Head of caudate nucleus (tissue), 42 donors: ENCODE measurements around the gene MYO1B.
A peak's percentile ranks its signal among the peaks of the same experiment; 100 is the strongest.

Experiments used
- DNase-seq, 42 donors: peaks; one replicate each; pipeline versions ENCODE4 v3.0.0 to v3.0.0-alpha.2; 2020 to 2021; ENCODE audit warnings: mixed read lengths in 7 of 42
- intact Hi-C: fragments of 100-400 bp; cut with DNase I; formaldehyde crosslinking; loops from one replicate; pipeline ENCODE4 v1.15.0; 2022

MYO1B gene

DNA sequence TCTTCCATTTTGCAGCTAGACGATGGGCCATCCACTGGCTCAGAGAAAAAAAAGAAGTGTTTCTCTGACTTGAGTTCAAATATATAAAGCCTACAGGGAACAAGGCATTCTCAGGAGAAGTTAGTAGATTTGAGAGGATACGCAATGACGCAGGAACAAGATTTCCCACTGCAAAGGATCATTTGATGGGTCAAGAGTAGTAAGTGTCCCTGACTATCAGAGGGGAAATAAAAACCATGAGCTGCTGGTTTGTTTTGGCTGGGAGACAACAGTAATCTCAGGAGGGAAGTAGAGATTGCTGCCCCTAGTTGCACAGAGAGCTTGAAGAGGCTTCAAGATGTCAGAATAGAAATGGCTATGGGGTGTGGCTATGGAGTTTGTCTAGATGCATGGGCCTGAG lies 22.3 kb upstream of the MYO1B start:
- no peak for DNase-seq
- intact Hi-C loops: loop anchor here (10.0 kb wide), 1 partner anchor 282 kb away; no protein-coding TSS in a partner anchor

DNA sequence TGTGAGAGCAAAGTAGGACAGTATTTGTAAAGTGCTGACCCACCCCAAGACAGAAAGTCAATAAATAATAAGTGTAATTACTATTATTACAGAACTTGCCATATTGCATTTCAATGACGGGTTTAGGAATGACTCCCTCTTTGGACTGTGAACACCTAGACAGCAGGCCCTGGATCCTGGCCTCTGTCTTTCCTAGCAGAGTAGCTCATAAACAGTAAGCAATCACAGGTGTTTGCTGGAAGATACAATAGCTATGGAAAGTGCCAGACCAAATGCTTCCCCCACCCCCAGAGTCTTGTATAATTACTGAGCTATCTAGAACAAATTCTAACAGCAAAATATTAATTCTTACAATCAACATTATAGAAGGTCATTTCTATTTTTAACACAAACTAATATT lies 20.1 kb upstream of the MYO1B start:
- DNase-seq: no peak
- intact Hi-C loops: loop anchor here (10.0 kb wide), 1 partner anchor 280 kb away; no protein-coding TSS in a partner anchor

DNA sequence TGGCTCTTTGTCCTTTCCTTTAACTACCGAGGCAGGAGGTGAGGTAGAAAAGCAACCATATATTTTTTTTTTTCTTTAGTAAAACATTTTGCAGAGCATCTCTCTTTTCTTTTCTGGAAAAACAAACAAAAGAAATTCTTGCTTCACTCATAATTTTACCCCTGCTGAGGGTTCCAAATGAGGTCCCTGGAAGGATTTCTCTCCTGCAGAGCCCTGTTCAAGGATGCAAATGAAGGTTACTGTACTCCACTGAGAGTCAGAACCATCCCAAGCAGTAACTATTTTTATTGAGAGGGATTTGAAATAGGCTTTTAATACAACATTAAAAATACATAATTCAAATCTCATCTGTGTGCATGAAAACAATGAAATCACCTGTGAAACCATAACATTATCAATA lies 19.5 kb upstream of the MYO1B start:
- intact Hi-C loops: loop anchor here (10.0 kb wide), 1 partner anchor 279 kb away; no protein-coding TSS in a partner anchor
- DNase-seq: no peak

DNA sequence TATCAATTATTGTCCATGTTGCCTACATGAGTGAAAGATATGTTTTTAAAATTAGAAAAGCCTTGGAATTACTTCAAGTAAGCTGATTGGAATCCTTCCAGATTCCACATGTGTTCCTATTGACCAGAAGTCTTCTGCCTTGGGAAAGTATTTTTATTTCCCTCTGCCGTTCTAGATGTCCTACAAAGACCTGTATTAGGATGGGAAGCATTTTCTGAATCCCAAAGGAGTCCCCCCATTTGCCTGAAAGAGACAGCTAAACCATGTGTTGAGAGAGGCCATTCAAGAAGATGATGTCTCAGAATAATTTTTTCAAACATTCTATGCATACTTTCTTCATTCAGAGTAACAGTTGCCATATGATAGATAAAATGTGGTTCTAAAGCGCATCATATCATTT lies 19.0 kb upstream of the MYO1B start:
- DNase-seq: no peak
- intact Hi-C loops: loop anchor here (10.0 kb wide), 1 partner anchor 279 kb away; no protein-coding TSS in a partner anchor

DNA sequence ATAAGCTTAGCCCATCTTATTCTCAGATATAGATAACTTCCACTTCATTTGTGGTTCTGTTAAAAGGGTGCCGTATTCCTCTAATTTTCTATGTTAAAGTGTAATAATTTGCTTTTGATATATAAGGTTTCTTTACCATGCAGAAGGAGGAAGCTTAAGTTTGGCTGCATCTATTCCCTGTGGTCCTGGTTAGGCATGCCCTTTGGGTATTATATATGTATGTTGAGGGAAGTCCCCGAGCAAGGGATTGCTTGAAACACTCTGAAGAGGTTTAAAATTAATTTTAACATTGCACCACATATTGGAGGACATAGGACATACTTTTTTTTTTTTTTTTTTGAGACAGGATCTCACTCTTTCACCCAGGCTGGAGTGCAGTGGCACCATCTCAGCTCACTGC lies 16.9 kb upstream of the MYO1B start:
- no peak for DNase-seq
- intact Hi-C loops: loop anchor here (10.0 kb wide), 1 partner anchor 276 kb away; no protein-coding TSS in a partner anchor

DNA sequence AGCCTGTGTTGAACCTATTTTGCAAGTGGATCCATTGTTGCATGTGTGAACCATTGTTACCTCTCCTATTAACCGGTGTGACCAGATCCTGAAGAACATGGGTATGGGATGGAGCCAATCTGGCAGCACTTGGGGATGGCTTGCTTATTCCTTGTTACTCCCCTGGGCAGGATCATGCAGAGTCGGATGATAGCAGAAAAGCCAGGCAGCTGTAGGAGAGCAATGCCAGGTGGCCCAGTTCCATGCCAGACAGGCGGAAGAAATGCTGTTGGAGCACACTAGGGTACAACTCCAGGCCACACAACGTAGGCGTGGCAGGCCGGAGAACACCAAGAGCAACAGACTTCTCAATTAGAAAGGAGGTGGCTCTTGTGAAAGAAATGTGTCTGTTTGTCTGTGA lies 16.3 kb upstream of the MYO1B start:
- DNase-seq: peak in 2 of 42 donors; percentile 17 to 45
- intact Hi-C loops: loop anchor here (10.0 kb wide), 1 partner anchor 276 kb away; no protein-coding TSS in a partner anchor

DNA sequence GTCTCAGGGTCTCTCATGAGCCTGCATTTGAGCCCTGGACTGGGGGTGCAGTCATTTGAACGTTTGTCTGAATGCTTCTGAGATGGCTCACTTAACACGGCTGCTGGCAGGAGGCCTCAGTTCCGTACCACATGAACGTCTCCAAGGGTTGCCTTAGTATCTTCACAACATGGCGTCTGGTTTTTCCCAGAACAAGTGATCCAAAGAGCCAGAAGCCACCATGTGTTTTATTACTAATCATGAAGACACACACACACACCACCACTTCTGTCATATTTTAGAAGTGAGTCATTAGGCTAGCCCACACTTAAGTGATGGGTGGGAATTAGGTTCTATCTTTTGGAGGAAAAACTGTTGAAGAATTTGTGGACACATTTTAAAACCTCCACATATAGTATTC lies 15.0 kb upstream of the MYO1B start:
- intact Hi-C loops: no loop called here
- peak in 7 of 42 donors; percentile 8 to 45 (median 17) for DNase-seq

DNA sequence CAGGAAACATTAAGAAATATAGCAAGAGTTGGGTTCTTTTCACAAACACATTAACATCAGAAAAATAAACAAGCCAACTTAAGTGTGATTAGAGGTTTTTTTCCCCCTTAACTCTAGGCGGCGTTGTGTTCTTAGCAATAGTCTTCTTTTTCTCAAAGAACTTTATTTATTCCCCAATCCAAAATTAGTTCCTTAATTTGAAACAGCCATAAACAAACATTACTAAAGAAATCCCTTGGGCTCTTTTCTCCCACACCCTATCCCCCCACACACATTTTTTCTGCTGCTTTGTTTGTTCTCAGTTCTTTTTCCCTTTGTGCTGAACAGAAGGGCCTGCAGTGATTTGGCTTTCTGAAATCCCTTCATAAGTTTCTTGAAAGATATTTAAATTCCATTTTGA lies 13.2 kb upstream of the MYO1B start:
- intact Hi-C loops: no loop called here
- DNase-seq: no peak

DNA sequence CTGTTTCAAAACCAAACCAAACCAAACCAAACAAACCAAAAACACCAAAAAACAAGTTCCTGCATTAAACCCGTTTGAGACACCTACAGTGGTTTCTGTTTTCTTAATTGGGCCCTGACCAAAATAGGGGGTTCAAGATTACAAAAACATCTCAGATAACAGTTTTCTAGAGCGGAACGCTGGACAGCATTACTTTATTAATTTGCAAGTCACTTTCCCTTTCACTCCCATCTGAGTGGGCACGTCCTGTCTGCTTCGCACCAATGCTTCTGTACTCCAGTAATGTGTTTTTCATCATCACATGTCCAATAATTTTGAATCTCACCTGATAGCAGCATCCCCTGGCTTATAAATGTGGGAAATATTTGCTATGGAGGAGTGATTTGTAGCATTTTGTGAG lies 11.7 kb upstream of the MYO1B start:
- intact Hi-C loops: no loop called here
- DNase-seq: no peak

DNA sequence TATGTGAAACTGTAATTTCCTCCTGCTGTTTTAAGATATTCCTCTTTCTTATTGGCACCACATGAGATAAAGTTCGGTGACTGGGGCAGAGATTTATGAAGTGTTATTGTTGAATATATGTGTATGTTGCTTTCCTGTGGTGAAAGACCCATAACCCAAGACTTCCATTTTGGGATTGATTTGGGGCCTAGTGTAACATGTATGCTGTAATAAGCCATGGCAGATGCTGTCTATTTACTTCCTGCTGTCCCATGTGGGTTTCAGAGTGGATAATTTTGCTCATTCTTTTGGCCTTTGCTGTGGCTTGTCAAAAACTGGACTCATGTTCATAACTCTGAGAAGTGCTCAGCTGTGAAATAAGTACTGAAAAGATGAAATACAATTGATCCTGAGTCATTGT lies 10.8 kb upstream of the MYO1B start:
- no peak for DNase-seq
- intact Hi-C loops: no loop called here

DNA sequence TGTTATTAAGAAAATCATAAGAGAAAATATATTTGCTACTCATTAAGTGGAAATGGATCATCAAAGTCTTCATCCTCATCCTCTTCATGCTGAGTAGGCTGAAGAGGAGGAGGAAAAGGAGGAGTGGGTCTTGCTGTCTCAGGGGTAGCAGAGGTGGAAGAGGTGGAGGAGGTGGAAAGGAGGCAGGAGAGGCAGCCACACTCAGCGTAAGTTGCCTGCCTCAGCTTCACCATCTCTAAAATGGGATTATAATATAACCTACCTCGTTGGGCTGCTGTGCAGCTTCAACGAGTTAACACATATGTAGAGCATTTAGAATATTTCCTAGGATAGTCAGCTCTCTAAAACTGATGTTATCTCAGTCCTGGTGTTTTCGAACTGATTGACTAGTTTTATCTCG lies 4.3 kb upstream of the MYO1B start:
- intact Hi-C loops: no loop called here

DNA sequence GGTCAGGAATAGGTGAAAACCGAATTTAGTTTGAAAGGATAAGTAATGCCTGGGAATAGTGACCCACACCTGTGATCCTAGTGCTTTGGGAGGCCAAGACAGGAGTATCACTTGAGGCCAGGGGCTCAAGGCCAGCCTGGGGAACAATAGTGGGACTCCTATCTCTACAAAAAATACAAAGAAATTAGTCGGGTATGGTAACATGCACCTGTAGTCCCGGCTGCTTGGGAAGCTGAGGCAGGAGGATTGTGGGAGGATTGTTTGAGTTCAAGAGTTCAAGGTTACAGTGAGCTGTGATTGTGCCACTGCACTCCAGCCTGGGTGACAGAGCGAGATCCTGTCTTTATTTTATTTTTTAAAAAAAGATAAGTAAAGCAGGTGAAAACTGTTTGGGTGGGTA lies 3.8 kb upstream of the MYO1B start:
- intact Hi-C loops: no loop called here

More for the DNA sequence above, 4.3 kb upstream of the MYO1B start:
- no peak for DNase-seq

DNA sequence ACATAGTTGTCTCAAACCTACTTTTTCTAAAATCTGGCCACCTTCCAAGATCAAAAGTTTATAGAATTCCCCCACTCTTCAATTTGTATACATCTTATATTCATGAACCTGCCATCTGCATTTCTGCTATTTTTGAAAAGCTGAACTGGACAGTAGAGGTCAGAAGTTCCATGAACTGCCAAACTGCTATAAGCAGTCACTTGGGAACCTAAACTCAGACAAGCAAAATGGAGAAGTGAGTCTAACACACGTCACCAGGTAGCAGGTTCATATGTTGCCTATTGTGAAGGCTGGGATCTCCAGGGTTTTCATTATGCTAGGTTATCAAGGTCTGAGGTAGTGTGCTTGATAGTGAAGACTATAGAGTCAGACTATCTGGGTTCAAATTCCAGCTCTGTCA lies 2.0 kb upstream of the MYO1B start:
- intact Hi-C loops: no loop called here
- no peak for DNase-seq

More for the DNA sequence above, 3.8 kb upstream of the MYO1B start:
- no peak for DNase-seq

DNA sequence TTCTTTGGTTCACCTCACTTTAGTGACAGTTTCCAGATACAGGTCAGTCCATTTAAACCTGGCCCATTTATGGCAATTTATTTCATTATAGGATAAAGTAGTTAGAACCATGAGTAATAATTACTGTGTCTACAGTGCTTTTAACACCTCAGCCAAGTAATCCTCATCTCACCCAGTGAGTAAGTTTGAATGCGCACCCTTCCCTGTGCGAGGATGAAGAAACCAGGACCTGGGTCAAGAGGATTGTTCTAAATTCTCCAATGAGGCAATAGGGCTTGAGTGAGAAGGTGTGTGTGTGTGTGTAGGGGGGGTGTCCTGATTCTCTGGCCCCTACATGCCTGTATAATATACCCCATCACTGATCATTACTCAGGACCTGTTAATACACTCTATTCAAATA lies 854 bp upstream of the MYO1B start:
- DNase-seq: no peak
- intact Hi-C loops: no loop called here

DNA sequence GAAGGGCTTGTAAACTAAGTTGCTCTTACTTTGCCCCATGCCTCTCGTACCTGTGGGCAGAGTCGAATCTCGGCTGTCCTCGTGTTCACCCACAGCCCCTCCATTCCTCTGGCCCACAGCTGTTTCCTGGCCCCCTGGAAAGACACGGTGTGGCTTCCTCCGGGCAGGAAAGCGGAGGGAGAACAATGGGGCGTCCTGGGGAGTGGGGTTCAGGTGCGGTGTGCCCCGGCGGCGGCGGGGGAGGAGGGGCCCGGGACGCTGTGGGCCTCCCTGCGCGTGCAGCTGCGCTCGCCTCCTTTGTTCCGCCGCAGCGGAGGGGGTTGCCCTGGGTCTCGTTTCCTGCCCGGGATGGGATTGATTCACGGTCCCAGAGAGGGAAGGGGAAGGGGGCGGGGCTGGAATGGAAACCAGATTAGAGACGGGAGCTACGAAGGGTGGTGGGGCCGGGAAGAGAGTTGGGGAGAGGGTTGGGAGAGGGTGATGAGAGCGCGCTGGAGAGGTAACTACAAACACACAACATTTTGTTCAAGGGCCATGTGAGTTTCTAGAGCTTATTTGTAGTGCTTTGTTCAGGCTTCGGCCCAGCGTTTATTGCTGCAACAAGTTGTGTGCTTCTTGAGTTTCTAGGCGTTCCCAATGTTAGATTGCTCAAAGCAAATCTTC lies 796 bp downstream of the MYO1B start:
- intact Hi-C loops: no loop called here
- peak in 2 of 42 donors; percentile 10 to 21 for DNase-seq

DNA sequence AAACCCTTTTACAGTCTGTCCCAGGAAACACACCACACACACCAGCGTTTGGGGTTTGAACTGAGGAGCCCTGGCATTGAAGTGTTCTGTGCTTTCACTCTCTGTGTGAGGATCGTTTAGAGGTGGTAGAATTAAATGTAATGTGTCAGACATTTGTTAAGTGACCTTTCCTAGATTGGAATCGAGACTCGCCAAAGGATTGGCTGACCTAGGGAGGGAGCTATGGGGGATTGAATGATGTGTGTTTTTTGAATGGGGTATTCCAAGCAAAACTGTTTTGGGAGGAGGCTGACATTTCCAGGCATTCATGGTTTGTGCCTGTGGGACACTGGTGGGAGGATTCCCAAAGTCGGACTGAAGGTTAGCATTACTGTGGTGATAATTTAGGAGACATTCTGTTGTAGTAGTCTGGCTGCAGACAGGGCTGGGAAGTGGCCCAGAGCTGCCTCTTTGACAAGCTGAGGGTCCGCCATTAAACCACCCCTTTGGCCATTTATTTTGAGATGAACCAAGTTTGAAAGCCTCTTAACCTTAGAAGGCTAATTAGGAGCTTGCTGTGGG lies 1.7 kb downstream of the MYO1B start:
- DNase-seq: no peak
- intact Hi-C loops: no loop called here

DNA sequence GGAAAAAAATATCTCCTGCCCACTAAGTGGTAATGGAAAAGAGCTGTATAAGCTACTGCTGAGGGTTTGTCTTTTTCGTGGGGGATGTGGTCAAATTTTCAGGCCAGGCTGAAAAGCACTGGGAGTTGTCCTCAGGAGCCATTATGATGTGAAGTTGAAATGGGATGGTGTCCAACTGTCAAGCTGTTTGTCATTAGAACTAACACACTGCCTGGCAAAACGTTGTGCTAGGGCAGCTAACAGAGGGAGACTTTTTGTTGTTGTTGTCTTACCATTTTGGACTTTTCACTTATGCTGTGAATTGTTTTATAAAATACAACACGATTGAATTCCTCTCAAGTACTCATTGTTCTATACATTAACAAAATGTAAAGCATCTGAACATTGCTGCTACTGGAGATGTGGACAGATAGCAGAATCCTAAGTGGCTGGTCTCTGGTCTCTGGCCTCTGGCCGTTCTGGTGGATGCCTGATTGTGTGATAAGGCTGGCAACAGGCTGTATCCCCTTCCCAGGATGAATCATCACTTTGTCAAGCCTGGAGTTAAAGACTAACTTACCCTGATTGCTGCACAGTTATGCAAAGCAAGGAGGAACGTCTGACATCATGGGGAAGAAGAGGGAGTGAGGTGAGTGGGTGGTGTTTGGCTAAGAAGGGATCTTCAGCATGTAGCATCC lies 2.3 kb downstream of the MYO1B start:
- DNase-seq: peak in 9 of 42 donors; percentile 15 to 70 (median 27)
- intact Hi-C loops: no loop called here

DNA sequence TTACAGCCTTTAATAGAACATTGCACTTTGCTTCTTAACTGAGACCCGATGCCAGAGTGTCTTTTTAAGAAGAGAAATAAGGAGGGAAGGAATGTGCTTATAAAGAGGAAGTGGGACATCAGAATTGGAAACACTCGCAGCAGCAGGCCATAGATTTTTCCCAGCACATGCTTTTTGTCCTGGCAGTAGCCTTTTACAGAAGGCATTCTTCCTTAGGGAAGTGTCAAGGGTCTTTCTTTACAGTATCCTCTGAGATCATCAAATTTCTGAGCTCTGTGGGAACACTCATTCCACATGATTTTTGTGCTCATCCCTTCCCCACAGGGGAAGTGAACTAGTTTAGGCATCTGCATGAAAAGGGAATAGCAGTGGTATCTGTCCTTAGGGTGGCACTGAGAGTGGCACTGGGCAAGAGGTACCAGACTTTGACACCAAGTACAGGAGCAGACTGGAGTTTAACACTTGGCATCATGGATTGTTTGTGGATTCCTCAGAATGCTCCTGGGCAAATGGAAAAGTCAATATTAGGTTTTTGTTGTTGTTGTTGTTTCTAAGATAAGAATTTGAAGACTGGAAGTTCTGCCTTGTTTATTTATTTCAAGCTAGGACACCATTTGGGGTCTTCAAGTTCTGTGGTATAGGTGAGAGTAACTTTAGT lies 4.1 kb downstream of the MYO1B start:
- DNase-seq: no peak
- intact Hi-C loops: no loop called here

DNA sequence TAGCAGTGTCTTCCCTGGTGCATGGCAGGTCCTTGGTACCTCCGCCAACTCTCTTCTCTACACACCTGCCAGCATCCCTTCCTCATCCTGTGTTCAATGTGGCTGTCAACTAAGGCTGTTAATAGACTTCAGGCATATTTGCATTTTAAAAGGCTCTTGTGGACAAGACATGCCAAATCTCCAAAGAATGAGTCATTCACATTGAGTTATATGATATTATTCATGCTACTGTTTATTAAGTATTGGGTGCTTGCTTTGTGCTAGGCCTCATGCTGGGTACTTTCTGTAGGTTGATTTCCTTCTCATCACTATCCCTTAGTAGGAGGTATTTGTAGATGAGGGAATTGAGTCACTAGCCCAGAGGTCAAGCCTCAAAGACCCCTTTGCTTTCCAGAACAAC lies 5.2 kb downstream of the MYO1B start:
- intact Hi-C loops: no loop called here

DNA sequence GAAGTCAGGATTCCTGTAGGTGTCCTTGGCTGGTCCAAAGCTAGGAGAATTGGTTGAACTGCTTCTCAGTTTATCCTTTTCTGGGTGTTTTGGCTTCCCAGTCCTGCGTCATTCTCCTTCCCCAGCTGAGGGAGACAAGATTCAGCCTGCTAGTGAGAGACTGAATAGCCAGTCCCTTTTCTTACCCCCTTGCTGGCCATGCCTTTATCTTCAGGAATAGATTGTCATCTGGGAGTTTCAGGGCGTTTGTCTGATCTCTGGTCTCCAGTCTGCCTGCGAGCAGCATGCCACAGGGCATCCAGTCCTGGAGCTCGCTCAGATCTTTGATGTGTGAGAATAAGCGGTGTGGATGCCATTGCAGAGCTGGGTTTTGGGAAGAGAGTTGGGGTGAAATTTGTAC lies 5.8 kb downstream of the MYO1B start:
- intact Hi-C loops: no loop called here
- no peak for DNase-seq

More for the DNA sequence above, 5.2 kb downstream of the MYO1B start:
- no peak for DNase-seq
